Measurements from ENCODE around the gene OR13A1.

GRCh38 chr10:45313264-45313873 is 2.0 kb downstream of the OR13A1 start:
- TF ChIP-seq YY1 (IDR thresholded peaks at IDR 0.05; ENCODE audit: insufficient read depth, insufficient read length) = no peak
- no peak for TF ChIP-seq SUZ12 (IDR thresholded peaks at IDR 0.05; ENCODE audit: extremely low read depth, insufficient read depth, insufficient read length)
- no peak for TF ChIP-seq ZNF274 (IDR thresholded peaks at IDR 0.05; ENCODE audit: low read depth, low read length)

All from NT2/D1 (cell line).